Stimulated activated CD4-positive, alpha-beta T cell treated with anti-CD3 and anti-CD28 coated beads, Interleukin-1b, Interleukin-23, amount 100 ng/mL, for 1 hour (primary cell): Measurements from ENCODE around the gene CFAP97D1.
"Not testable (repeated sequence)": the region's sequence is repeated elsewhere in the genome, so short reads cannot be mapped to it uniquely, and the experiment has no call there.

Source experiments
- DNase-seq, 2 donors: peaks; one replicate each; pipeline ENCODE4 v3.0.0-alpha.2; 2020; ENCODE audit warnings: low read depth in 2 of 2

CFAP97D1 gene

GRCh38 chr17:43768382-43768781, 11.9 kb upstream of the CFAP97D1 start:
- DNase-seq = no peak

DNA sequence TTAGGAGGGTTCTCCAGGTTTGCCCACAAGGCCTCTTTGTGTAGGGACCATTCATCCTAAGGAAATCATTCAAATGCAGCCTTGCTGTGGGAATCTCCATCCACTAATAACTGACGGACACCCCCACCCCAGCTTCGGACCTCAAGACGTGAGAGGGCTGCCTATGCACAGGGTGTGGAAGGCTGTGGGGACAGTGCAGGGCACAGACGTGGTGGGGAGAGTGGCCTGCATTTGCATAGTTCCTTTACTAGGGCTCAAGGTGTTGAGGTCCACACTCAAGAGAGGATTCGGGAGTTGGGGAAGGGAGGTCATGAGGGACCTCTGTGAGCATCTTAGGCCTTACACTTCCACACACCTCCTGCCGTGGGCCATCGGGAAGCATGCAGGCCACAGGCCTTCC, 11.3 kb upstream of the CFAP97D1 start:
- no peak for DNase-seq

DNA sequence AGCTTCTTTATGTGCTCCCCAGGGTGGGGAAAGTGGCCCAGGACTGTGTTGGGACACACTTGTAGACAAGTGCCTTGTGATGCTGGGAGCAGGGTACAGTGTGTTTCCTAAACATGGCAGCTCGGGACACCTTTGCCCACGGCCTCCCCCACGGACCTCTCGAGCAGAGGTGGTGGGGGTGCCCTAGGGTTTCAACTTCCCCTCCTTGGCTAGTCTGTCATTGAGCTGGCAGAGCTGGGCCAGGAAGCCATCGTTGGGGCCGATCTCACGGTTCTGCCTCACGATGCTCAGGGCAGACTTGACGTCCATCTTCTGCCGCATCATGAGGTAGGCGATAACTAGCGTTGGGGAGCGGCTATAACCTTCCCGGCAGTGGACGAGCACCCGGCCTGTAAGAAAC, 10.8 kb upstream of the CFAP97D1 start:
- DNase-seq = no peak

GRCh38 chr17:43769859-43770258, 10.4 kb upstream of the CFAP97D1 start:
- no peak for DNase-seq

GRCh38 chr17:43770957-43771356, 9.3 kb upstream of the CFAP97D1 start:
- DNase-seq = no peak

DNA sequence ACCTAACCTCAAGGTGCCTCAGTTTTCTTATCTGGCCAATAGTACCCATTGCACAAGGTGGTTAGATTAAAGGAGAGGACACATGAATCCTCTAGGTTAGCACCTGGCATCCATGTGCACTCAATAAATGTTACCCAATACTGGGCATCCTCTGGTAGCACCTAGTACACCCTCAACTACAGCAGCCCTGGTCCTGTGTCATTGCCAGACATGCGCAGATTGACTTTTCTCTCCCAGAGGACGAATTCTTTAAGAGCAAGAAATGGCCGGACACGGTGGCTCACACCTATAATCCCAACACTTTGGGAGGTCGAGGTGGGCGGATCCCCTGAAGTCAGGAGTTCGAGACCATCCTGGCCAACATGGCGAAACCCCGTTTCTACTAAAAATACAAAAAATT, 8.8 kb upstream of the CFAP97D1 start:
- no peak for DNase-seq

DNA sequence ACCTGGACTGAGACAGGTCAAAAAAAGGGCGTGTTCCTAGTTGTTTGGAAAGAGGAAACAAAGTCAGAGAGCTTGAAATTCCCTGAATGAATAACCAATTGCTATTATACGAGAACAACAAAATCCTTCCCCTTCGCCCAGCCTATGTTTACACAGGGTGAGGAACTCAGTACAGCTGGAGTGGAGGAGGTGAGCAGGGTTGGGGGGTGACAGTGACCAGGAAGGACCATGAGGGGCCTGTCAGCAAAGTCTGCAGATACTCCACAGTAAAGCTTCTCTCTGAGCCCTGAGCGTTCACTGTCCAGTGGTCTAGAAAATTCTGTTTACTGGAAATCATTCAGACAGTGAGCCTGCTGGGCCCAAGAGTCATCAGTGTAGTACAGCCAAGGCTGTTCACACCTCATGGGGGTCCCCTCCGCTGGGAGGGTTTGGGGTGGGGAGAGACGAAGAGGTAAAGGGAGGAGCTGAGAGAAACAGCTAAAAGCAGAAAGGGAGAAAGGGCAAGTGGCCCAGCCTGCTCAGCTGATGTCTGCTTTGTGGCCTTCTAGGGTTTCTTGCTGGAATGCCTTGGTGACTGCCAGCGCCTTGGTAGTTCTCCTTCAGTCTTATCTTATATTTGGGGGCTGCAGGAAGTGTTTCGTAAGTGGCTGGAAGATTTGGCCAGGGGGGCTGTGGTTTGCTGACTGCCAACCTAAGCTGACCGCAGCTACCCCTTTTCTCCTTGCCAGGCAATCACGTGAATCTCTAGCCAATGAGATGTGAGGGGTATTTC, 7.2 kb upstream of the CFAP97D1 start:
- no peak for DNase-seq

DNA sequence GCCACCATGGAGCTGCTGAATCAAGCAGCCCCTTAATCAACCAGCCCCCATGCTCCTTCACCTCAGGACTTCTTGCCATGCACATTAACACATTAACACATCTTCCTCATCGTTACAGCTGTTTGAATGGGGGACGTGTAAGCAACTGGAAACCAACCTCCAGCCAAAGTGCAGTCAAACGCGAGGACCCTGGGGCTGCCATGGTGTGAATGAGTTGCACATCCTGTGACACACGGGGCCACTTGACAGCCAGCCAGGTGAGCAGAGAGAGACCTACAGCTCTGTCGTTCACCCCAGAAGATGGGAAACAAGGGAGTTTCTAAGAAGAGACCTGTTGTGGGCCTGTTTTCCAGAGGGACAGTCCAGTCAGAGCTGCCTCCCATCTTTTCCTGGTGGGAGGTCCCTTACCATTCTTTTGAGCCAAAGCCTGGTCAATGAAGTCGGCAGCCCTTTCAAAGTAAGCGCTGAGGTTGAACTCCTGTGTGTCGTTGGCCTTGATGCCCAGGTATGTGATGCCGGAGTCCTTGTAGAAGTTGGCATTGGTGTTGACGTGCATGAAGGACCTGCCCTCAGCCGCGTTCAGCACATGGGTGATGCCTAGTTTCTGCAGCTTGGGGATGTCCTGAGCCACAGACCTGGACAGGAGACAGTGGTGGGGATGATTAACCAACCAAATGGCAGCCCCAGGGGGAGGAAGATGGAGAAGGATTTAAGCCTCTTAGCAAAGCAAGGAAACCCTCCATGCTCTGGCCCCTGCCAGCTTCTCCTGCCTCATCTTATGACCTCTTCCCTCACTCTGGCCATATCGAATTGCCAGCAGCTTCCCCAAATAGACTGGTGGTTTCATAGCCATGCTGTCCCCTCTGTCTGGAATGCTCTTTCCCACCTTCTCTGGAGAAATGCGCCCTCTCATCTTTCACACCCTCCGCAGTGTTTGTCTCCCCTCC, 5.7 kb upstream of the CFAP97D1 start:
- no peak for DNase-seq

DNA sequence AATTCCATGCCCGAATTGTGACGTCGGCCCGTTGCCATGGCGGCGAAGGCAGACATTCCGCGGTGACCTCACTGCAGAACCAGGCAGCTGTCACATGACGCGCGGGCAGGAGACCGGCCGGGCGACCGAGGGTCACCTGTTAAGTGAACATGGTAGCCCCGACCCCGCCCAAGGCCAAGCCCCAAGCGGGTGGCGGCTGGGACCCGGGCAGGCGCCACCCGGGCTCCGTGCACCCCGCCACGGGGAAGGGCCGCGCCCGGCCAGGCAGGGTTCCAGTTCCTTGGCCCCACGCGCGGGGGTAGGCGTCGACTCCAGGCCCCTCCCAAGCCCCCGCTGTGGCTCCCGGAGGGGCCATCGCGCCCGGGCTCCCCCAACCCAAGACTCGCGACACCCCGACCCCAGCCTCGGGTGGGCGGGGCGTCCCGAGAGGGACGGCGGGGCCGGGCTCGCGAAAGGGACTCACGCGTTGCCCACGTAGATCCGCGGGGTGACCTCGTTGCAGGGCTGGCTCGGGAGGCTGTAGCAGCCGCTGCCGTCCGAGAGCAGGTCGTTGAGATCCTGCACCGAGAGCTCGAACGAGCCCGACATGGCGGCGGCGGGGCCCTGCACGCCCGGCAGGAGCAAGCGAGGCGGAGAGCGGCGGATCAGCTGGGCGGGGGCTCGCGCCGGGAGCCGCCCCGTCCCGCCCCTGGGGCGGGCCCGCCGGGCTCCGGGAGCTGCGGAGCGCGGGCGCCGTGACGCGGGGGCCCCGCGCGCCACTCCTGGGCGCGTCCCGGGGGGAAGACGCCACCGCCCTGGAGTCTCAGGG, 1.7 kb upstream of the CFAP97D1 start, which contains the start of gene DUSP3:
TSS of gene DUSP3 (minus strand) at position 641 of the 808 bp plus-strand sequence. CDS start at position 588, 53 bp downstream.
- DNase-seq = peak; percentile 37 to 56

DNA sequence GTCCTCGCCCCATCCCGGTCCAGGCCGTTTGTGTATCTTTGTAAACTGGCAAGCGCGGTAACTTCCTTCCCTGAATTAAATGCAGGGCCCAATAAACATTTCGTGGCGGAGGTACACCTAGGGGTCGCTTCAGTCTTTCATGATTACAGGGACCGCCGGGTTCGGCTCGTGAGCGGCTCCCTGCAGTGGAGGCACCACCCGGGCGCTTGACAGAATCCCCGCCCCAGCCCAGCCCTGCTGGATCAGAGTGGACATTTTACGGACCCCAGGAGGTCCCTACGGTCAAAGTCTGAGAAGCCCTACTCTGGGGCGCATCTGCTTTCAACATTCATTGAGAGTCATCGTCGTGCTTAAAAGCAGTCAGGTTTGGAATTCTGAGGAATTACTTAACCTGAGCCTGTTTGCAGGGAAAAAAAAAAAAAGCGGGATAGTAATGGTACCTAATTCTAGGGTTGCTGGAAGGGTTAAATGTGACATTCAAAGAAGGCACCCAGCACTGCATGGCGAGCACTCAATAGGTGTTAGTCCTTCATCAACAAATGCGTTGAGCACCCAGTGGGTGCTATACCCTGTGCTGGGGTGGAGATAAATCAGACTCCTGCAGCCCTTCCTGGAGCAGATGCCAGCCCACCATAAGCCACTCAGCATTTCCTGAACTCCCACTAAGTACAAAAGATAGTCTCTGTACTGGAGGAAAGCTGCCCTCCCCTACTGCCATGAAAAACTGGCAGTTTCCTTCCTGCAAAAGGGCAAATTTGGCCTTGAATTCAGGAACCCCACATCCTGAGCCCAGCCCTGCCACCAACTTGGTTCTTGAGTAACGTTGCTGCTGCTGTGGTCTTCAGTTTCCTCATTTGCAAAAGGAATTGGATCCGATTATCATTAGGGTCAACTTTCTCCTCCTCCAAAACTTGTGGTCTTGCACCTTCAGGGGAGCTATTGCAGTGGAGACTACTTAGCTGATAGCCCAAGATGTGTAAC, 800 bp upstream of the CFAP97D1 start:
- DNase-seq = no peak

DNA sequence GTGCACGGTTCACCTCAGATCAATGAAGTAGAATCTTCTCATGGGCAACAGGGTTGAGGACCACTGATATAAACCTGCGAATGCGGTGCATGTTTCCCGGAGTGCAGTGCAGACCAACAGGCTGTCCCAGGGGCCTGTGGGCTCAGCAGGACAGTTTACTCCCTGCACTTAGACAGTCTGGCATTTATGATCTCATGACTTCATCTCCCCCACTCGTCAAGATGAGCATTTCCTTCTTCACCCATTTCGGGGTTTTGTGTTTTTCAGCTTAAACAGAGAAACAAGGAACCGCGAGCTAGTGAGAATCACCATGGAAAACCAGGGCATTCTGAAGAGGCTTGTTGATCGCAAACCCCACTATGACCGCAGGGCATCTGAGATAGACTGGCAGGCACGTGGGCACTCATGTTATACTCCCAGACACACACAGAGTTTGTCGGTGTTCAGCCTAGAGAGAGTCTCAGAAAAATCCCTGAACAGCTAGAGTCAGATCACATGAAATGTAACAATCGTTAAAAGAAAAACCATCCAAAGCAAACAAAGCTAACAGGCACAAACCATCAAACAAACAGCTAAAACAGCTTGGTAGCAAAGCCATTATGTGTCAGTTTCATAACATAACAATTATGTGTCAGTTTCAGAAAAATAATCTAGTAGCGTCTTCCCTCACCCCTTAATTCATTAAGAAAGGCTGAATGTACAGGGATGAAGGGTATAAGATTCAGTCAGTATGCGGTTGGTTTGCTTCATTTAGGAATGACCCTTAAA, 2.9 kb downstream of the CFAP97D1 start:
- DNase-seq = no peak

GRCh38 chr17:43784068-43784467, 3.8 kb downstream of the CFAP97D1 start:
- DNase-seq = no peak

GRCh38 chr17:43784628-43785101, 4.4 kb downstream of the CFAP97D1 start:
- DNase-seq = no peak

DNA sequence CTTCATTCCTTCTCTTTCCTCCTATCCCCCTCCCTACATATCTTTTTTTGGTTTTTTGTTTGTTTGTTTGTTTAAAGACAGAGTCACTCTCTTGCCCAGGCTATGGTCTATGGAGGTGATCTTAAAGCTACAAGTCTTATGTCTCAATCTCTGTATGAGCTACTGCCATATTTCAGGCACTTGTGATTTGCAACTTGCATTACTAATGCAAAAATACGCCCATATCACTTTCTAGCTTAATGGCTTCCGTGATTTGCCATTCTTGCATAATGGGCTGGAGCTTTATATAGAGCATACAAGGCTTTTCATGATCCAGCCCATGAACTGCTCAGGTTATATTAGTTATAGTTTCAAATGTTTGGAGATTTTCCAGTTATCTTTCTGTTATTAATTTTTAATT, 7.5 kb downstream of the CFAP97D1 start:
- no peak for DNase-seq

DNA sequence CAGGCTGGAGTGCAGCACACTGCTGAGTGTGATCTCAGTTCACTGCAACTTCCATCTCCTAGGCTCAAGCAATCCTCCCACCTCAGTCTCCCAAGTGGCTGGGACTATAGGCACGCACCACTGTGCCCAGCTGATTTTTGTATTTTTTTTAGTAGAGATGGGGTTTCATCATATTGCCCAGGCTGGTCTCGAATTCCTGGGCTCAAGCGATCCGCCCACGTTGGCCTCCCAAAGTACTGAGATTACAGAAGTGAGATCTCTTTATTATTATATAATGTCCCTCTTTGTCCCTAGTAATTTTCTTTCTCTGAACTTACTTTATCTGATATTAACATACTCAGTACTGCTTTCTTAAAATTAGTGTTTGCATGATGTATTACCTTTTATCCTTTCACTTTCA, 8.3 kb downstream of the CFAP97D1 start:
- DNase-seq = no peak

GRCh38 chr17:43789482-43789881, 9.2 kb downstream of the CFAP97D1 start:
- DNase-seq = no peak

DNA sequence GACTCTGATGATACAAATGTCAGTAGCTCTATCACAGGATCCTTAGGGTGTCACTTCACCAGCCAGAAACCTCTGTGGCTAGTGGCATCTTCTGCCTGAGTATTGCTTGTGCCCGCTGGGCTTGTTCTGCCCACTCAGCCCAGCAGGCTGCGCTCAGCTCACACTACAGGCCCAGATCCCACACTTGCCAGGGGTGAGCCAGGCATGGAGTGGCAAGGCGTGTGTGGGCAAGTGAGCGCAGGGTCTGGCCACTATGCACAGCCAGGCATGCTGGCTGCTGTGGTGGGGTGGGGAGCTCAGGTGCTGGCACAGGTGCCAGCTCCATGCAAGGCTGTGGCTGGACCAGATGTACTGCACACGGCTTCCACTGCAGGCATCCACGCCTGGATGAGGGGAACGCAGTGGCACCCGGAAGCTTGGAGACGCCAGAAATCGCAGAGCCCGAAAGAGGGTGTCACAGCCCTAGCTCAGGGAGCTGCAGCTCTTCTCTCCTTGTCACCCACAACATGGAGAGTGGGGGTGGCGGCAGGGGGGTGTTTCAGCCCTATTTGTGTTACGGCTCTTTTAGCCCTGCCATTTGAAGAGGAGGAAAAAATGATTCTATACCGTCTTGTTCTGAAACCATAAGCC, 10.2 kb downstream of the CFAP97D1 start:
- no peak for DNase-seq

DNA sequence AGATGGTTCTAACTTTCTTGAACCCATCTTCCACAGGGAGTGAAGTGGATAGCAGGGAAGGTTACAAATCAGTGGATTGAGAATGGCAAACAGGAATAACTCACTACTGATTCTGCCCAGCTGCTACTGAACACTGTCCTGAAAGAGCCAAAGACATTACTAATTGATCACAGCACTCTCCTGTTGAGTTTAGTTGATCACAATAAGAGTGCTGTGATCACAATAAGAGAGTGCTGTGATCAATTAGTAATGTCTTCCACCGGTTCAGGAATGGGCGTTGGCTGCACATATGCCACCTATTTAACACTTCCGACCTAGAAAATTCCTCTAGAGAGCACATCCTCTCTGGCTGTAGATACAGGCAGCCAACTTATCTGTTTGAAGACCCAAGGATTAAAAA, 11.4 kb downstream of the CFAP97D1 start:
- no peak for DNase-seq

DNA sequence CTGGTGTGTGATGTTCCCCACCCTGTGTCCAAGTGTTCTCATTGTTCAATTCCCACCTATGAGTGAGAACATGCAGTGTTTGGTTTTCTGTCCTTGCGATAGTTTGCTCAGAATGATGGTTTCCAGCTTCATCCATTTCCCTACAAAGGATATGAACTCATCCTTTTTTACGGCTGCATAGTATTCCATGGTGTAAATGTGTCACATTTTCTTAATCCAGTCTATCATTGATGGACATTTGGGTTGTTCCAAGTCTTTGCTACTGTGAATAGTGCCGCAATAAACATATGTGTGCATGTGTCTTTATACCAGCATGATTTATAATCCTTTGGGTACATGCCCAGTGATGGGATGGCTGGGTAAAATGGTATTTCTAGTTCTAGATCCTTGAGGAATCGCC, 12.4 kb downstream of the CFAP97D1 start:
- not testable (repeated sequence) for DNase-seq
